Suprapubic skin (tissue), 3 donors: ENCODE data around the gene ATP1B4.

ENCODE experiments used
- CTCF ChIP-seq, 2 donors: fragments of 200-600 bp in 1 of 2; fragments of 450-650 bp in 1 of 2; sonication (generic) in 1 of 2; IDR thresholded peaks; one replicate each; pipeline ENCODE4 v1.5.1; 2016 to 2019; ENCODE audit warnings: antibody characterized with exemption in 2 of 2, mild to moderate bottlenecking in 1 of 2, moderate library complexity in 1 of 2
- EP300 ChIP-seq: sonication (generic); formaldehyde crosslinking; IDR thresholded peaks from one replicate; pipeline ENCODE4 v1.6.1; 2017; ENCODE audit warnings: antibody characterized with exemption

DNA sequence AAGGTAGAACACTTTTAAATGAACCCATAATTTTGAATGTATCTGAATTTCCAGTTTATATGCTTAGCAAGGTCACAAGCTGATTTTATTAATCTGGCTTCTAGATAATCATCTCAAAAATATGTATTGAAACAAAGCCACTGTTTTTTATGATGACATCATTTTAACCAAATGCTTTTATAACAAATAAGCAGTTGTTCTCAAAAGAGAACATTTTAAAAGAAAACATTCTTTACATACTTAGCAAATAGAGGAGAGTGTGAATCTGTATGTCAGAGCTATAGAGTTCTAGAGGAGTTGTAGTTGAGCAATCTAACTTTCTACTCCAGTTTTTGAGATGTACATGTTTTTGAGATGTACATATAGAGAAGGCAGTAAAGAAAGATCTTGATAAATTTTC is 64.7 kb downstream of the ATP1B4 start:
- TF ChIP-seq CTCF (IDR thresholded peaks at IDR 0.05) (no peak), EP300 (no peak)
